Fibroblast of lung (primary cell): ENCODE data around the gene DLGAP1.

Experiments
- CTCF ChIP-seq, 2 donors: IDR thresholded peaks in 1 of 2; conservative IDR thresholded peaks in 1 of 2; 1 replicate in 1 of 2; 2 replicates in 1 of 2; pipeline ENCODE4 v1.5.1; 2011 to 2012; ENCODE audit warnings: low read length in 2 of 2, control low read depth in 1 of 2, inconsistent platforms in 1 of 2, low read depth in 1 of 2, mild to moderate bottlenecking in 1 of 2
- EZH2 ChIP-seq: IDR thresholded peaks from 2 replicates; pipeline ENCODE4 v1.5.1; 2012; ENCODE audit warnings: low read length, control low read depth, mild to moderate bottlenecking; ENCODE audit errors: missing control alignments

GRCh38 chr18:4224031-4224704 is 230.9 kb downstream of the DLGAP1 start:
- TF ChIP-seq CTCF (conservative IDR thresholded peaks at IDR 0.05 in 1 of 2, IDR thresholded peaks at IDR 0.05 in 1 of 2; ENCODE audit: low read depth in 1 of 2, low read length in 2 of 2) (no peak), EZH2 (no peak)
